Measurements from ENCODE around the gene MRPL34. TPM values are rescaled to one million over a fixed set of nuclear protein-coding genes. Genes with fewer than 3 reads are reported as not detected.

The MRPL34 gene
- total RNA-seq, 6 experiments from 2014 or later, result 63.5 to 363 (median 122) TPM

- DNase-seq (peak in 1 of 3 donors; percentile 76), ATAC-seq (peak; percentile 48 to 69 (median 68))
- 43% methylated on average over 13 of the region's 17 CpGs for WGBS (ENCODE audit: insufficient coverage, low coverage, low lambda C conversion rate, missing lambda C conversion rate)
- no peak overlapping the region for H3K4me3 ChIP-seq
- no peaks in the 10 kb centered on the region for H3K9me3 ChIP-seq
- intact Hi-C loops (cut with DNase I), result no loop called here
- H3K27ac ChIP-seq, result no peak overlapping the region
- TF ChIP-seq CTCF (IDR thresholded peaks at IDR 0.05) (no peak), POLR2A (IDR thresholded peaks at IDR 0.05) (no peak)
- H3K27me3 ChIP-seq, result no peaks in the 10 kb centered on the region
- H3K4me1 ChIP-seq, result peaks cover 0 to 30% (median 10%) of the 10 kb centered on the region in 4 donors
- no peaks in the 10 kb centered on the region for H3K36me3 ChIP-seq
Measured at GRCh38 chr19:17325881-17326594, 20.4 kb downstream of the MRPL34 start.

DNA sequence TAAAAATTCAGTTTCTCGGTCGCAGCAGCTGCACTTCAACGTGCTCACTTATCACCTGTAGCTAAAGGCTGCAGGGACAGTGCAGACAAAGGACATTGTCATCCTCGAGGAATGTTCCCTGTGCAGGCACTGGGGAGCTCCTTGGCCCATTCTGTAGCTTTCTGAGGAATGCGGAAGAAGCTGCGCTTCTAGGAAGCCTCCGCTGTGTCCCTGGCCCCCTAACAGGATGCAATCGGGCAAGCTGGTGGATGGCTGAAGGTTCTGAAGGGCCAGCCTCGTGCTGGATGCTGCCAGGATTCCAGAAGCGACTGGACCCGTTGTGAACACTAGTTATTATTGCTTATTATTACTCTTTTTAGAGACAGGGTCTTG lies 20.9 kb downstream of the MRPL34 start:
- no peak overlapping the region for H3K4me3 ChIP-seq
- no peaks in the 10 kb centered on the region for H3K36me3 ChIP-seq
- H3K27me3 ChIP-seq, result no peaks in the 10 kb centered on the region
- peaks cover 0 to 30% (median 10%) of the 10 kb centered on the region in 4 donors for H3K4me1 ChIP-seq
- no peak for DNase-seq
- intact Hi-C loops (cut with DNase I), result no loop called here
- H3K27ac ChIP-seq, result no peak overlapping the region
- ATAC-seq, result no peak
- WGBS (ENCODE audit: insufficient coverage, low coverage, low lambda C conversion rate, missing lambda C conversion rate), result 75% methylated on average over 6 of the region's 11 CpGs
- no peak for TF ChIP-seq POLR2A (IDR thresholded peaks at IDR 0.05)
- TF ChIP-seq CTCF (IDR thresholded peaks at IDR 0.05), result no peak
- no peaks in the 10 kb centered on the region for H3K9me3 ChIP-seq

DNA sequence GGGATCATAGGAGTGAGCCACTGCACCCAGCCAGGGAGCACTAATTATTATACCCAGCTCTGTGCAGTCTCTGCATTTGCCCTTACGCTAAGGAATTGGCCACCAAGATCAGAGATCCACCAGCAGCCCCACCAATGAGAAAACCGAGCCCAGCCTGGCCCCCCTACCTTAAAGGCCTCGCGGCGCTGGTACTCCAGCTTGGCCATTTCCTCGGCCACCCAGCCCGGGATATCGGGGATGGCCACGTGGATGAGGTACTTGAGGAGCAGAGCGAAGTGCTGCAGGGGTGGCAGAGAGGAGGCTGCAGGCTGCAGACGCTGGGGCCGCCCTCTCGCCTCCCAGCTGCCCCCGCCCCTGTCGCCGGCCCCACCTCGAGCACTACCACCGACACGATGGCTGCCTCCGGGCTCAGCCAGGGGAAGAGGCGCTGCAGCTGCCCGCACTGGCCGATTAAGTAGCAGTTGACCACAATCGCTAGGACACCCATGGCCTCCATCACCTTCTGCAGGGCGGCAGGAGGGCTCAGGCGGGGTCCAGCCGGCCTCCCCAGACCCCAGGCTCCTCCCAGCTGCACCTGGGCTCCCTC lies 21.5 kb downstream of the MRPL34 start:
- Histone ChIP-seq H3K36me3 (no peaks in the 10 kb centered on the region), H3K27me3 (no peaks in the 10 kb centered on the region), H3K27ac (no peak overlapping the region), H3K4me1 (peaks cover 0 to 30% (median 10%) of the 10 kb centered on the region in 4 donors), H3K9me3 (no peaks in the 10 kb centered on the region), H3K4me3 (no peak overlapping the region)
- DNase-seq, result no peak
- ATAC-seq, result no peak
- WGBS (ENCODE audit: insufficient coverage, low coverage, low lambda C conversion rate, missing lambda C conversion rate), result 100% methylated on average over 2 of the region's 27 CpGs
- TF ChIP-seq POLR2A (IDR thresholded peaks at IDR 0.05) (no peak), CTCF (IDR thresholded peaks at IDR 0.05) (no peak)
- intact Hi-C loops (cut with DNase I), result no loop called here

DNA sequence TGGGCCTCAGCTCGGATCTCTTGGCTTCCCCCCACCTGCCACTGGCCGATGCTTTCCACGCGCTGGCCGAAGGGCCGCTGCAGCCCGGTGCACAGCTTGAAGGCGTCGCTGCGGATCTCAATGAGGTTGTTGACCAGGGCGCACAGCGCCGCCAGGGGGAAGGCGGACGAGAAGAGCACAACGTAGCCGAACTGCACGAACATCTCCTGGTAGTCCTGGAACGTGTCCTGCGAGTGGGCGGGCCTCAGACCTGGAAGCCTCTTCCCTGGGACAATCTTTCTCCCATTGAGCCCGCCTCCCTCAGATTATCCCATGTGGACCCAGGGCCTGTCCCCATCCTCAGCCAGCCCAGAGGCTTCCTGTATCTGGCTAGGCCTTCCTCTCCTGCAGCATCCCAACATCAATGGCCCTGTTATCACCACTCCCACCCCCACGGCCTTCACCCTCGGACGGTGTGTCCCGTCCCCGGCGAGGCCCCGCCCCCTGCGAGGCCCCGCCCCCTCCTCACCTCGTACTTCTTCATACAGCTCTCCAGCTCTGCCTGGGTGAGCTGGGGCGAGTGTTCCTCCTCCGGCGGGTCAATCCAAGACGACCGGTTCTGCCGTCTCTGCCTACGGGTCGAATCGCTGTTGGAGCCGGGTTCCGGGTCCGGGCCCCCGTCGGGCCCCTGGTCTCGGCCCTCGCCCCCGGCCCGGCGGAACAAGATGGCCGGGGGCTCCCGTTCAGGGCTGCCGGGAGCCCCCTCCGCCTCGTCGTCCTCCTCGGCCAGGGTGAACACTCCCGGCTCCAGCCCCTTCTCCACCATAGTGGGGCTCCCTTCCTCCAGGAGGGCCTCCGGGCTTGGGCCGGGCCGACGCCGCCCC lies 22.2 kb downstream of the MRPL34 start:
- Histone ChIP-seq H3K36me3 (no peaks in the 10 kb centered on the region), H3K4me3 (peak overlapping the region in 2 of 3 donors; percentile 23 to 40), H3K4me1 (peaks cover 0 to 30% (median 10%) of the 10 kb centered on the region in 4 donors), H3K9me3 (no peaks in the 10 kb centered on the region), H3K27me3 (no peaks in the 10 kb centered on the region), H3K27ac (no peak overlapping the region)
- TF ChIP-seq CTCF (IDR thresholded peaks at IDR 0.05) (peak in 2 of 4 donors; percentile 7 to 11), POLR2A (IDR thresholded peaks at IDR 0.05) (no peak)
- WGBS (ENCODE audit: insufficient coverage, low coverage, low lambda C conversion rate, missing lambda C conversion rate), result 33% methylated on average over 26 of the region's 64 CpGs
- intact Hi-C loops (cut with DNase I), result no loop called here
- no peak for DNase-seq
- peak; percentile 38 to 66 (median 50) for ATAC-seq

Measured in right lobe of liver (tissue), 6 donors.